GM21723 (cell line): ENCODE measurements around the gene MYO3B.
"Not testable (repeated sequence)": the region's sequence is repeated elsewhere in the genome, so short reads cannot be mapped to it uniquely, and the experiment has no call there.

Experiments used
- ATAC-seq: cut with Tn5 transposase; IDR thresholded peaks from one replicate; pipeline ENCODE4 v1.9.1; 2021; ENCODE audit warnings: mild to moderate bottlenecking, moderate library complexity; ENCODE audit not compliant: unreplicated experiment

Gene MYO3B

DNA sequence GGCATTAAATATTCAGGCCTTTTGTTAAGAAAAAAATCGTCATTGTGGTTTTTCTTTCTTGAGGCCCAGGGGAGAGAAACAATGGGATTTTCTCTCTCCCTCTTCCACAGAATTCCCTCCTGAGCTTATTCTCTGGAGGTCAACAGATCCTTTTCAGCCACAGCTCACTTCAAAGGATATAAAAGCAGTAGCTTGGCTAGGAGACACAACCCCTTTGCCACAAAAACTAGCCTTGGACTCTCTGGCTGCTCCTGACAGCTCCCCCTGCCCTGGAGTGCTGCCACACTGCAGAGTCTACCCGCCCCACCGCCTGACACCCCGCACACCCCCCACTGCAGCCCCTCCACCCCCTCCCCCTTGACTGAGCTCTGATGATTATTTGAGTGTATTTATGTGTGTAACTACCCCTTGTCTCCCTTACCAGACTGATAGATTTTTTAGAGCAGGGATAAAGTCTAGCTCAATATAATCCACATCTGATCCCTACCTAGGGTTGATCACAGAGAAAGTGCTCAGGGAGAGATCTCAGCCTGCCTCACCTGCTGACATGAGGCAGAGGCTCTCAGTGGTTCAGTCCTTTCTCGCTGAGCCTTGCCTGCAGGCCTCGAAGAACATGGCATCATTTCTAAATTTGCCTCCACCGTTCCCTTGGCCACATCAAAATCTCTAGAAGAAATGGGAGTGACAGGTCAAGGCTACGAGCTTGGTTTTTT lies 405.0 kb downstream of the MYO3B start:
- no peak for ATAC-seq

DNA sequence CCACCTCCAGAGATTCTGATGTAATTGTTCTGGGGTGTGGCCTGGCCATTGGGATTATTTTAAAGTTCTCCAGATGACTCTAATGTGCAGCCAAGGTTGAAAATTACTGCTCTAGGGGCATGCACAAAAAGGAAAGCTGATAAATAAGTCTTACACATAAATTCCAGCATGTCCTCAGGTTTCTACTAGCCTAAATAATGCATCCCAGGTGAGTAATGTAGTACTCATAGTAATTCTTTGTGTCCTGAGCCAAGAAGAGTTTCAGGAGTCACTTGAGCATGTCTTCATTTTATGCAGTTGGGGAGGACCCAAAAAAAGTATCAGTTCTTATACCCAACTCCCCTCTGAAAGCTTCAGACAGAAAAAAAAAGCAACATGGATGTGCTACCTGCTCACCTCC lies 407.1 kb downstream of the MYO3B start:
- ATAC-seq = no peak

DNA sequence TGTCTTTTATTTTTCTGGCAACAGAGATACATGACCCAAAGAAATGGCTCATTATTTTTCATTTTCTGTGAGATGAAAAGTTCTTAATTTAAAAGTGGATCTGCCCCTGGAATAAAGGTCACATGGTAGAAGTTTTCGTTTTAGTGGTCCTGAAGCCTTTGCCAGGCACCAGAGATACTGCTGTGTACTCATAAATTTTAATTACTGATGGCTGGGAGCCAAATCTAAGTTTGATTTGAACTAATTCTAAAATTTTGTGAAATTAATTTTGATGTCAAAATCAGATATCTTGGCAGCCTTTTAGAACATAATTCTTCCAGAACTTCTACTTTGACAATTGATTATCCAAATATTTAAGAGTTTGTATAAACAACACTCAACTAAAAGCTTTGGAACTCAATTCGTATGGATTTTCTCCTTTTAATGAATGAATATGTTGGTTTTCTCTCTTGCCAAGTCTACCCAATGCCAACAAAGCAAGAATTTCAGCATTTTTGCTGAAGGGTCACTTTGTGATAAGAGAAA lies 408.7 kb downstream of the MYO3B start:
- ATAC-seq = no peak

DNA sequence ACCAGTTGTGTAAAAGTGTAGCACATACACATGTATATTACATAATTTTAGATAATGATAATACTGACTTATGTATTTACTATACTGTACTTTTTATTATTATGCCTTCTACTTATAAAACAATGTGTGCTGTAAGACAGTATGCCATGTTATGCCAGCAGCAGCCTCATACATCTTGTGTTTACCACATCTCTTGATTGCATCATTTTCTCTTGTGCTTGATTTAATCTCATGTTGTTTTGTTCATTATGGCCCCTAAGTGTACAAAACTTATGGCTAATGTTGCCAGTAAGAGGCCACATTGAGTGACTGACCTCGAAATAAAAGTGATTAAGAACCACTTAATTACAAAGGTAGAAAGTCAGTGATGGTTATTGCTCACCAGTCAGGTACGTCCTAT lies 409.2 kb downstream of the MYO3B start:
- no peak for ATAC-seq

DNA sequence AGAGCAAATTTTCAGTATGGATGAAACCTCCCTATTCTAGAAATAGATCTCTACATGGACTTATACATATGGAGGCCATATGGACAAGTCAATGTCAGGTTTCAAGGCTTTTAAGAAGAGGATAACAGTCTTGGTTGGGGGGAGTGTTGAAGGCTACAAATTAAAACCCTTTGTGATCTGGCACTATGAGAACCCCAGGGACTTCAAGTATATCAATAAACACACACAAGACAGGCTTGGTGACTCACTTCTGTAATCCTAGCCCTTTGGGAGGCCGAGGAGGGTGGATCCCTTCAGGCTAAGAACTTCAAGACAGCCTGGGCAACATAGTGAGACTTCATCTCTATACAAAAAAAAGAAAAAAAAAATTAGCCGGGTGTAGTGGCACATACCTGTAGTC lies 410.0 kb downstream of the MYO3B start:
- ATAC-seq = no peak

DNA sequence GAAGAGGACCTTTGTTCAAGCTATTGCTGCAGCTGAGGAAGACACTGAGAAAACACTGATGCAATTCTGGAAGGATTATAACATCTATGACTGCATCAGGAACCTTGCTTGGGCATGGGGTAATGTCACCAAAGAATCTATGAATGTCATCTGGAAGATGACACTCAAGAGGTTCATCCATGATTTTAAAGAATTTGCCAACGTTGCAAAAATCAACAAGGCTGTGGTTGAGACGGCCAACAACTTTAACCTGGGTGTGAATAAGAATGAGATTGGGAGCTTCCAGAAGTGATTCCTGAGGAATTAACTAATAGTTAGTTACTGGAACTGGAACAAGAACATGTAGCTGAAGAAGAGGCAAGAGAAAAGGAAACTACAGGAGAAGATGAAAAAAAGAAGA lies 410.8 kb downstream of the MYO3B start:
- ATAC-seq = no peak

DNA sequence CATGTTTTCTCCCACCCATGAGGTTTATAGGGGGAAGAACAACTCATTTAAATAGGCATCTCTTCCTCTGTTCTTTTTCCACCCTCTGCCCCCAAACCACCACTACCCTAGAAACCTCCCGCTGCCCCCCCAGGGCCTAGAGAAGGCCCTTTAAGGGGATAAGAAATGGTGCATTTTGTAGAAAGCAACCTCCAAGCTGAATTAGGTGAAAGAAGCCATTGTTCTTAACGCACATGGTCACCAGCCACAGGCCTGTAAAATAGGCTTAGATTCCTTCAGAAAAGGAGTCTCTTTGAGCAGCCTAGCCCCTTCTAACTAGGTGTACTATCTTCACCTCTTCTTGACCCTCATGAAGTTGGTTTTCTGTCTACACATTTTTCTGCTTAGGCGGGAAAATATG lies 418.6 kb downstream of the MYO3B start:
- ATAC-seq = no peak

GRCh38 chr2:170598067-170598395 lies 420.1 kb downstream of the MYO3B start:
- ATAC-seq = no peak

DNA sequence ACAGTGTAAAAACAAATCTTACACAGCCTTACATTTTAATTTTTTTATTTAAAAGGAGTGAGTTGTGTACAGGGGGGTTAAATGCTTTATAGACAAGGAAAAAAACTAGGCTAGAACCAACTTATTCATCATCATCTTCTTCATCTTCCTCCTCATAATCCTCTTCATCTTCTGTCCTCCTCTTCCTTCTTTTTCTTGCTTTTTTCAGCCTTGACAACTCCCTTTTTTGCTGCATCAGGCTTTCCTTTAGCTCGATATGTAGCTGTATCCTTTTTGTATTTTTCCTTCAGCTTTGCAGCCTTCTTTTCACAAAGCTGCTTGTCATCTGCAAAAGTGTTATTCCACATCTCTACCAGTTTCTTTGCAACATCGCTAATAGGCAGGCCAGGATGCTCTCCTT lies 423.5 kb downstream of the MYO3B start:
- no peak for ATAC-seq

DNA sequence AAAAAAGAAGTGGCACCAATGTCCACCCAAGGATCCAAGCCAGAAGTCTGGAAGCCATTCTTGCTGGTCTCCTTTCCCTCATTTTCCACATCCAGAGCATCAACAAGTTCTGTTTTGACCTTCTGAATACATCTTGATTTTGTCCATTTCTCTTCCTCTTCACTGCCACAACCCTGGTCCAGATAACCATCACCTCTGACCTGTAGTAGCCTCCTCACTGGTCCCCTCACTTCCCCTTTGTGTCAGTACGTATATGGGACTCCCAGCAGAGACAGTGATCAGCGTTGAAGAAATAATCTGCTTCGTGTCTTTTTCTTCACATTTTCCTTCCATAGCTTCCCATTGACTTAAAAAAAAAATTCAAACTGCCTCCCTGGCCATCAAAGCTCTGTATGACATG lies 427.9 kb downstream of the MYO3B start:
- ATAC-seq = no peak

- ATAC-seq = no peak
Observed at GRCh38 chr2:170607171-170607570, 429.2 kb downstream of the MYO3B start.

DNA sequence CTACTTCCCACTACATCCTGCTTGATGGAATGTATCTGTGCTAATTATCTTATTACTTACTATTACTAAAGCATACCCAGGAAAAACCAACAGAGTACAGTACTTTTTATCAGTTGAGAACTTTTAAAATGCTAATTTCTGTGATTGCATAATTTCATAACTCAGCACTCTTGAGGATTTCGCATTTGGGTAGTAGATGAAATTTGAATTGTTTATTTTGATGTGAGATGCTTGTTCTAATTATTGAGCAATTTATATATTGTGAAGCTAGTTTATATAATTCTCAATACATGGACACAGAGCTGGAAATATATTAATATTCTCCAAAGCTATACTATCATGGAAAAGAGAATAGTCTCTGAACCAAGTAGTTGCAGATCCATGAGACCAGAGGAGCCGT lies 432.7 kb downstream of the MYO3B start:
- ATAC-seq = no peak

DNA sequence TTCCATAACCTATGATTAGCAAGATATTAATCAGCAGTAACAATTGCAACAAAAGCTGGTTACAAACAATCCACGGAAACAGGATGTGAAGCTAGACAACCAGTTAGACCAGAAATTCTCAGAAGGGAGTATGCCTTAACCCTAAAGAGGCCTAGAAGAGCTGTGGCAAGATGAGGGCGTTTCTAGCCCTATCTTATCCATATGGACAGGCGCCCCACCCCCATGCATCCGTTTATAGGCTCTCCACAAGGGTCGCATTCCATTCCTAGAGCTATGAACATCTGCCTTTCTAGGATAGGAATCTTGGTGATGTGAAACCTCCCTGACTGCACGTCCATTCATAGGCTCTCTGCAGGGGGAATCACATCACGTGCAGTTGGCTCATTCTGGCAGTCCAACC lies 441.0 kb downstream of the MYO3B start:
- ATAC-seq = not testable (repeated sequence)

- not testable (repeated sequence) for ATAC-seq
Observed at GRCh38 chr2:170635094-170635493, 457.1 kb downstream of the MYO3B start.

GRCh38 chr2:170639635-170640034 lies 461.7 kb downstream of the MYO3B start:
- ATAC-seq = no peak

GRCh38 chr2:170641961-170642360 lies 464.0 kb downstream of the MYO3B start:
- no peak for ATAC-seq

DNA sequence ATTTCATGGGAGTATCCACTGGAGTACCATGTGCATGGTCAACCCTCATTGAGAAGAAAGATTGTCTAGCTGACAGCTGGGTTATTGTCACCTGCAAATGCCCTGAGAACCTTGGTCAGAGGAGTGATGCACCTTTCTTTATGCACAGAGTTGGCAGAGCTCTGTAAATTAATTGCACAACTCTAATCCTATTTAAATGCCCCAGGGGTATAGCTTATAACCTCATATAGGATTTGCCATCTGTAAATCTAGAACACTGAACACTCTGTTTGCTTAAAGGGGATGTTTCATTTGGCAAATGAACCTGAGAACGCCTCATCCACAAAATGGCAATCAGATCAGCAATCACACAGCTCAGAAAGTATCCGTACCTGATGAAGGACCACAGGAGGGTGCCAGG lies 465.4 kb downstream of the MYO3B start:
- ATAC-seq = no peak

GRCh38 chr2:170647741-170648436 lies 469.9 kb downstream of the MYO3B start:
- ATAC-seq = no peak

- ATAC-seq = no peak
Observed at GRCh38 chr2:170651624-170652325, 473.8 kb downstream of the MYO3B start.

DNA sequence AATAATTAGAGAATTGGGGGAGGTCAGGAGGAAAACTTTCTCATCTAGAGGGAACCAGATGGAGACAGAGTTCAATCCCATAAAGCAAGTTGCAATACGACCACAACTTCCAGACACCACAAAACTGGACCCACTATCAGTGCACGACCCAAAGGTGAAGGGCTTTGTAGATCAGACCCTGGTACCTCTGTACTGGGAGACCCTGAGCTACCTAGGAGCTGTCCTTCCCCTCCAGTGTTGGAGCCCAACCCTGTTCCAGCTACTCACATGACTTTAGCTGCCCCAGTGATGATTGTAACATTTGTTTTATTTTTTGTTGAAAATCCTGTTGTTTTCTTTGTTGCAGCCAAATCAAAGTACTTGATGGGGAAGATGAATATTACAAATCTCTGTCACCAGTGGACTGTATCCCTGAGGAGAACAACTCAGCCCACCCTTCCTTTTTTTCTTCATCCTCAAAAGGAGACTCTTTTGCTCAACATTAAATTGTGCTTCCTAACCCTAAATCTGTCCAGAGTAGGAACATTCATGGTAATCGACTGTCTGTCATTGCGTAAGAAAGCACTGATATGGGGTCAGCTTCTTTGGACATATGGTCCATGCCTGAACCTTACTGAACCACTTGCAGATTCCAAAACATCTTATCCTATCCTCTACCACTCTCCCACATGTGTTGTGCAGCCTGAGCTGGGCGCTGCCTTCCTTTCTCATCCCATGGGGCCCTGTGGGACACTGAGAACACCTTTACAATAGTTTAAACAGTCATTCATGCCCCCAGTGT lies 474.9 kb downstream of the MYO3B start:
- ATAC-seq = no peak

- ATAC-seq = no peak
Observed at GRCh38 chr2:170656669-170657068, 478.7 kb downstream of the MYO3B start.
